Activated CD8-positive, alpha-beta T cell treated with anti-CD3 and anti-CD28 coated beads for 36 hours (primary cell): ENCODE data around the gene CYLD. TPM values are rescaled to one million over a fixed set of nuclear protein-coding genes. Genes with fewer than 3 reads are reported as not detected.

ENCODE experiments used
- ATAC-seq: fragments of 200-7000 bp; cut with Tn5 transposase; one replicate; pipeline ENCODE4 v1.10.0; 2021; ENCODE audit warnings: mild to moderate bottlenecking, moderate library complexity
- CTCF ChIA-PET: fragments of 350-600 bp; sonication (Branson Sonifier 250); formaldehyde crosslinking; loops from one replicate; lab custom pipeline; 2021; ENCODE audit warnings: antibody characterized with exemption; lab: Charles Lee
- POLR2A ChIA-PET: fragments of 350-600 bp; sonication (Branson Sonifier 250); formaldehyde crosslinking; loops from one replicate; lab custom pipeline; 2021; ENCODE audit warnings: antibody characterized with exemption; lab: Charles Lee
- DNase-seq: peaks from one replicate; pipeline ENCODE4 v3.0.0-alpha.2; 2020
- H3K27ac Mint-ChIP-seq: one replicate; pipeline ENCODE4 v1.8.0; 2021; ENCODE audit warnings: mild to moderate bottlenecking, mixed read lengths
- H3K27me3 Mint-ChIP-seq: one replicate; pipeline ENCODE4 v1.8.0; 2021; ENCODE audit warnings: mixed read lengths
- H3K36me3 Mint-ChIP-seq: one replicate; pipeline ENCODE4 v1.8.0; 2021; ENCODE audit warnings: low read depth, mixed read lengths
- H3K4me1 Mint-ChIP-seq: one replicate; pipeline ENCODE4 v1.8.0; 2021; ENCODE audit warnings: low read depth, mixed read lengths
- H3K4me3 Mint-ChIP-seq: one replicate; pipeline ENCODE4 v1.8.0; 2021; ENCODE audit warnings: mild to moderate bottlenecking, moderate library complexity, mixed read lengths
- H3K9me3 Mint-ChIP-seq: one replicate; pipeline ENCODE4 v1.8.0; 2021; ENCODE audit warnings: mixed read lengths
- CTCF ChIP-seq: fragments of 200-600 bp; IDR thresholded peaks from one replicate; pipeline ENCODE4 v1.8.0; 2022; ENCODE audit warnings: antibody characterized with exemption, mild to moderate bottlenecking
- intact Hi-C: fragments of 100-400 bp; cut with micrococcal nuclease; formaldehyde crosslinking; loops from one replicate; pipeline ENCODE4 v1.10.0; 2022
- total RNA-seq, 2 experiments: library from RNA; stranded (reverse); gene quantifications; one replicate each; pipeline ENCODE4 v1.2.3, GENCODE V29; 2021

Gene CYLD
- total RNA-seq, 2 experiments from 2014 or later = 86.4 to 94.4 TPM

GRCh38 chr16:50697881-50698767, 43.8 kb upstream of the CYLD start:
- ChIA-PET CTCF (interaction anchor here (1.3 to 2.3 kb wide), 4 partner anchors 11 to 49 kb away, joined by 3 to 11 read pairs (median 4); partner anchors contain the start of gene SNX20), POLR2A (interaction anchor here (0.7 to 3.5 kb wide), 6 partner anchors 12 to 43 kb away, joined by 3 to 19 read pairs (median 4); partner anchors contain the start of gene SNX20)
- ATAC-seq (peak; percentile 60), DNase-seq (peak; percentile 78)
- Mint-ChIP-seq H3K4me3 (peak overlapping the region; percentile 68), H3K36me3 (no peaks in the 10 kb centered on the region), H3K4me1 (peaks cover 60% of the 10 kb centered on the region), H3K27ac (peak overlapping the region; percentile 90), H3K27me3 (peaks cover 8% of the 10 kb centered on the region), H3K9me3 (no peaks in the 10 kb centered on the region)
- intact Hi-C loops = loop anchor here (5.0 kb wide), 1 partner anchor 44 kb away; the partner anchor contains the start of gene CYLD
- no peak for TF ChIP-seq CTCF

GRCh38 chr16:50699326-50700159, 42.3 kb upstream of the CYLD start:
- Mint-ChIP-seq H3K4me3 (peak overlapping the region; percentile 23), H3K36me3 (peaks cover 6% of the 10 kb centered on the region), H3K27me3 (peaks cover 7% of the 10 kb centered on the region), H3K4me1 (peaks cover 51% of the 10 kb centered on the region), H3K9me3 (peaks cover 8% of the 10 kb centered on the region), H3K27ac (peak overlapping the region; percentile 66)
- no peak for TF ChIP-seq CTCF
- ChIA-PET POLR2A (interaction anchor here (0.5 to 1.5 kb wide), 6 partner anchors 9 to 42 kb away, joined by 3 to 4 read pairs (median 4); partner anchors contain the start of genes CYLD and SNX20), CTCF (interaction anchor here (1.2 to 2.8 kb wide), 5 partner anchors 9 to 107 kb away, joined by 3 to 11 read pairs (median 11); no protein-coding TSS in a partner anchor)
- intact Hi-C loops = loop anchor here (5.0 kb wide), 1 partner anchor 43 kb away; the partner anchor contains the start of gene CYLD
- peak; percentile 73 for ATAC-seq
- peak; percentile 63 for DNase-seq

GRCh38 chr16:50702725-50703124, 39.2 kb upstream of the CYLD start:
- H3K4me3 Mint-ChIP-seq = no peak overlapping the region
- intact Hi-C loops = no loop called here
- ChIA-PET CTCF (interaction anchor here (1.3 to 2.7 kb wide), 3 partner anchors 26 to 35 kb away, joined by 4 to 11 read pairs (median 4); no protein-coding TSS in a partner anchor), POLR2A (interaction anchor here (1.3 to 1.4 kb wide), 2 partner anchors 9 to 34 kb away, joined by 3 to 4 read pairs; no protein-coding TSS in a partner anchor)
- peaks cover 15% of the 10 kb centered on the region for H3K36me3 Mint-ChIP-seq
- peaks cover 38% of the 10 kb centered on the region for H3K4me1 Mint-ChIP-seq
- DNase-seq (no peak), ATAC-seq (no peak)
- peaks cover 20% of the 10 kb centered on the region for H3K9me3 Mint-ChIP-seq
- H3K27me3 Mint-ChIP-seq = no peaks in the 10 kb centered on the region
- H3K27ac Mint-ChIP-seq = no peak overlapping the region
- no peak for TF ChIP-seq CTCF

- peaks cover 15% of the 10 kb centered on the region for H3K36me3 Mint-ChIP-seq
- TF ChIP-seq CTCF = no peak
- H3K4me3 Mint-ChIP-seq = no peak overlapping the region
- no peaks in the 10 kb centered on the region for H3K27me3 Mint-ChIP-seq
- ATAC-seq = no peak
- intact Hi-C loops = no loop called here
- H3K4me1 Mint-ChIP-seq = peaks cover 38% of the 10 kb centered on the region
- no peak for DNase-seq
- ChIA-PET CTCF (no interaction called here), POLR2A (no interaction called here)
- no peak overlapping the region for H3K27ac Mint-ChIP-seq
- H3K9me3 Mint-ChIP-seq = peaks cover 20% of the 10 kb centered on the region
These were observed 37.6 kb upstream of the CYLD start for GRCh38 chr16:50704245-50704644.
